Skeletal muscle satellite cell (primary cell): ENCODE measurements around the gene PWP2.
"Not testable (repeated sequence)": the region's sequence is repeated elsewhere in the genome, so short reads cannot be mapped to it uniquely, and the experiment has no call there.

Source experiments
- H3K27me3 ChIP-seq: 2 replicates; pipeline ENCODE4 v1.7.0; 2013; ENCODE audit warnings: low read length; ENCODE audit not compliant: control insufficient read depth, insufficient read depth
- H3K36me3 ChIP-seq: 2 replicates; pipeline ENCODE4 v1.7.0; 2013; ENCODE audit warnings: mild to moderate bottlenecking, control low read depth, low read length; ENCODE audit not compliant: insufficient read depth
- H3K4me1 ChIP-seq: 2 replicates; pipeline ENCODE4 v1.7.0; 2013; ENCODE audit warnings: low read length; ENCODE audit not compliant: control insufficient read depth, insufficient read depth
- H3K4me2 ChIP-seq: 2 replicates; pipeline ENCODE4 v1.7.0; 2013; ENCODE audit warnings: mild to moderate bottlenecking, low read length
- H3K4me3 ChIP-seq: 2 replicates; pipeline ENCODE4 v1.7.0; 2013; ENCODE audit warnings: low read length
- H3K9ac ChIP-seq: 2 replicates; pipeline ENCODE4 v1.7.0; 2013; ENCODE audit warnings: mild to moderate bottlenecking, low read depth, low read length, moderate library complexity
- H3K9me3 ChIP-seq: replicated peaks from 2 replicates; pipeline ENCODE4 v1.7.0; 2013; ENCODE audit warnings: mild to moderate bottlenecking, control low read depth, low read length

Gene PWP2

DNA sequence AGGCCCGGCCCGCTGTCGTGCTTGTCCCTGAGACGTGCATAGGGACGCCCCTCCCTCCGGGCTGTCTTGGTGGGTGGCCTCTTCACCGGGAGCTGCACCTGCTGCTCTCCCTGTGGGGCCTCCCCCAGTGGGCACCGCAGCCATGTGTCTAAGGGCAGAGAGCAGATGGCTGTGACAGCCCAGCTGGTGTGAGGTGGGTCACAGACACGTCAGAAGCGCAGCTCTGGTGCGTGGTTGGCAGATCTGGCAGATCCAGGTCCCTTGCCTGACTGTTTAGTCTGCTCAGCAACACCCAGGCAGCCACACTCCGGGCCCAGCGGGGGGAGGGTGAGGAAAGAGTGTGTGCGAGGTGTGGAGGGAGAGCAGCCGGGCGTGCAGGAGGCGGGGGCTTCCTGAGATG is 36.2 kb downstream of the PWP2 start:
- H3K4me1 ChIP-seq, H3K4me3 ChIP-seq, H3K36me3 ChIP-seq, H3K27me3 ChIP-seq, H3K9me3 ChIP-seq, H3K9ac ChIP-seq, H3K4me2 ChIP-seq: not testable (repeated sequence)

DNA sequence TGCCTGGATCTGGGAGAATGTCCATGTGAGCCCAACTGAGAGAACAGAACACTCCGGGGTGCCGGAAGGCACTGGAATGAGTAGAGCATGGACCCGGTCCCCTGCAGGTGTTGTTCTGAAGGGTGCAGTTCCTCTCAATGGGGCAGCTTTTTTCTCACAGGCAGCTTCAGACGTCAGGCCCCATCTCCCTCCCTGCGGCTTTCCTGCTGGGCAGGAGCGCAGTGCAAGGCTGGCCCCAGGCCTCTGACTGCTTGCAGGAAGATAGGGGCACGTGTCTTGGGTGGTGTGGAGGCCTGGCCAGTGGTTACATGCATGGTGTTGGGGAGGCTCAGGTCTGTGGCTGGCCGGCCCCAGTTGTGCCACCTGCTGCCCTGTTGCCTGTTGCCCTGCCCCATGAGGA is 36.8 kb downstream of the PWP2 start:
- not testable (repeated sequence) for H3K4me2 ChIP-seq, H3K4me1 ChIP-seq, H3K4me3 ChIP-seq

GRCh38 chr21:44144784-44145602 is 37.8 kb downstream of the PWP2 start:
- not testable (repeated sequence) for H3K4me2 ChIP-seq, H3K9me3 ChIP-seq, H3K4me1 ChIP-seq, H3K9ac ChIP-seq, H3K27me3 ChIP-seq, H3K4me3 ChIP-seq, H3K36me3 ChIP-seq

More for the DNA sequence above, 36.8 kb downstream of the PWP2 start:
- not testable (repeated sequence) for H3K9ac ChIP-seq, H3K36me3 ChIP-seq, H3K9me3 ChIP-seq, H3K27me3 ChIP-seq

DNA sequence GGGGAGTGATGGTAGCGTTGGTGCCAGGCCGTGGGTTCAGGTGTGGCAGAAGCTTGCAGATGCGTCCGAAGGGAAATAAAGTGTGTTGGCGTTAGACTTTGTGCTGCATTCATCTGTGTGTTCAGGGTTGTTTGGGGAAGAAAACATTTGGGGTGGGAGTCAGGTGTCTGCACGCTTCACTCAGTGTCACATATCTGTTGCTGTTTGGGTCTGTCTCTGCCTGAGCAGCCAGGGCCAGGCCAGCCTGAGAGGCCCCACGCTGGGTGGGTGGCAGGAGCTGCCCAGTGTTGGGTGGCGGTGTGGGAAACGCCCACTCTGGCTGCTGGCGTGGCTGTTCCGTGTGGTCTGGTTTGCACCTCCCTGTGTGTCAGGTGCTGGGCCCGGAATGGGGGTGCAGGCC is 38.4 kb downstream of the PWP2 start:
- not testable (repeated sequence) for H3K4me3 ChIP-seq, H3K4me1 ChIP-seq, H3K27me3 ChIP-seq, H3K9me3 ChIP-seq, H3K36me3 ChIP-seq, H3K4me2 ChIP-seq, H3K9ac ChIP-seq

- H3K4me2 ChIP-seq, H3K9me3 ChIP-seq, H3K27me3 ChIP-seq, H3K4me3 ChIP-seq, H3K36me3 ChIP-seq, H3K4me1 ChIP-seq, H3K9ac ChIP-seq: not testable (repeated sequence)
Observed at GRCh38 chr21:44147108-44147507, 39.9 kb downstream of the PWP2 start.

- H3K4me3 ChIP-seq, H3K4me2 ChIP-seq, H3K9me3 ChIP-seq, H3K27me3 ChIP-seq, H3K4me1 ChIP-seq, H3K36me3 ChIP-seq, H3K9ac ChIP-seq: not testable (repeated sequence)
Observed at GRCh38 chr21:44150255-44150654, 43.1 kb downstream of the PWP2 start.

DNA sequence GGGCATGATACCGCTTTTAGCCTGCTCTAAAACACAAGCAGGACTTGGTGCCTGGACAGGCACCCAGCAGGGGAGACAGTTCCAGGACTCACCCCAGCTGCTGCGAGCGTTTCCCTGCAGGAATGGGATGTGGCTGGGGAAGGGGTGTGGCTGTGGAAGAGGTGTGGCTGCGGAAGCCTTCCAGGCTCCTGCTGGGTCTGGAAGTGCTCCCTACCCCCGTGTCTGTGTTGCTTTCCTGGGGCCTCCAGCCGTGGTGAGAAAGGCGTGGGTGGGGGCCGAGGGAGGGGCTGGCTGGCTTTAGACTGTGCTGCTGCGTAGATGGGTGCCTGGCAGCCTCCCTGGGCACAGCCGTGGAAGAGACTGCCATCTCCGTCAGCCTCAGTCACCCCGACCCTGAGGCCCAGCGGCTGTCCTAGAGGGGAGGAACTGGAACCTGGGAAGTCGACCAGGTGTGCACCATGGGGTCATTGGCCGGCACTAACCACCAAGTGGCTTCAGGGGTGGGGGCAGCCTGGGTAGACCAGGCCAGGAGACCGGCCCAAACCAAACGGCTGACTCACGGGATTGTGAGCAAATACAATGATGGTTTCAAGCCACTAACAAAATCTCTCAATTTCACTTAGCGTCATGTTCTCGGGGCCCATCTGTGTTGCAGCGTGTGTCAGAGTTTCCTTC is 46.2 kb downstream of the PWP2 start:
- H3K4me1 ChIP-seq, H3K4me2 ChIP-seq, H3K36me3 ChIP-seq, H3K9ac ChIP-seq, H3K27me3 ChIP-seq, H3K9me3 ChIP-seq, H3K4me3 ChIP-seq: not testable (repeated sequence)

DNA sequence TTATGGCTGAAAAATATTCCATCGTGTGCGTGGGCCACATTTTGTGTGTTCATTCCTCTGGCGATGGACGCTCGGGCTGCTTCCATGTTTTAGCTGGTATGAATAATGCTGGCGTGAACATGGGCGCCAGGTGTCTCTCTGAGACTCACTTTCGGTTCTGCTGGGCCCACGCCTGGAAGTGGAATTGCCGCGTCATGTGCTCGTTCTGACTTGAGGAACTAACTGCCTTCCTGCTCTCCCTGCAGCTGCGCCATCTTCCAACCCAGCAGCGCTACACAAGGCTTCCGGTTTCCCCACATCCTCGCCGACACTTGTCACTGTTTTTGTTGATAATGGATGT is 46.7 kb downstream of the PWP2 start:
- not testable (repeated sequence) for H3K27me3 ChIP-seq, H3K9me3 ChIP-seq, H3K36me3 ChIP-seq, H3K9ac ChIP-seq, H3K4me2 ChIP-seq, H3K4me3 ChIP-seq, H3K4me1 ChIP-seq

GRCh38 chr21:44154816-44155230 is 47.6 kb downstream of the PWP2 start:
- H3K4me2 ChIP-seq, H3K4me3 ChIP-seq, H3K9ac ChIP-seq, H3K4me1 ChIP-seq, H3K36me3 ChIP-seq, H3K9me3 ChIP-seq, H3K27me3 ChIP-seq: not testable (repeated sequence)

DNA sequence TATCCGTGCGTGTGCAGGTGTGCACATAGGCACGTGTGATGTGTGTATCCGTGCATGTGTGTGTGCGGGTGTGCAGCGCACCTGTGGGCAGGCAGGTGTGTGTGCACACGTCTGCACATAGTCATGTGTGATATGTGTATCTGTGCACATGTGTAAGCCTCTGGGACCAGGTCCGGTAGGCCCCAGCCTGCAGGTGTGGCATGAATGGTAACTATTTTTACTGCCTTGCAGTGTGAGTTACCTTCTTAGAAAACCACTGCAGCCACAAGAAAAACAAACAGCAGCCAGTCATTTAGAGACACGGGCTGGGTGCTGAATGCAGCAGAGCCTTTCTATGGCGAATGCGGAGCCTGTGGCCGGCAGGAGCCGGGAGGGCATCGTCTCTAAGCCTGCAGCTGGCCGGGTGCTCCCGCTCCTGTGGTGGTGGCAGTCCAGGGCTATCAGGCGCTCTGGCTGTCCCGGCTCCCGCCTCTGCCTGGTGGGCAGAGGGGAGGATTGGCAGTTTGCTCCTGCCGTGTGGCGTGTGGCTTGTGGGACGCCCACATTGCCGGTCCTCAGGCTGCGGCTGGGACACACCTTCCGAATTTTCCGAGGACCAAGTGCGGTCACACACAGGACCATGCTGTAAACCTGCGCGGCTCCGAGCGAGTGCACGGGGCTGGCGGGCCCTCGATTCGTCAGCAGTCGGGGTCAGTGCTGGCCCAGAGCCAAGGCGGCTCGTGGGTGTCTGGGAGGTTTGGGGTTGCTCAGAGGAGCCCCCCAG is 48.2 kb downstream of the PWP2 start:
- H3K36me3 ChIP-seq, H3K9ac ChIP-seq, H3K4me3 ChIP-seq, H3K4me2 ChIP-seq, H3K9me3 ChIP-seq, H3K4me1 ChIP-seq, H3K27me3 ChIP-seq: not testable (repeated sequence)

DNA sequence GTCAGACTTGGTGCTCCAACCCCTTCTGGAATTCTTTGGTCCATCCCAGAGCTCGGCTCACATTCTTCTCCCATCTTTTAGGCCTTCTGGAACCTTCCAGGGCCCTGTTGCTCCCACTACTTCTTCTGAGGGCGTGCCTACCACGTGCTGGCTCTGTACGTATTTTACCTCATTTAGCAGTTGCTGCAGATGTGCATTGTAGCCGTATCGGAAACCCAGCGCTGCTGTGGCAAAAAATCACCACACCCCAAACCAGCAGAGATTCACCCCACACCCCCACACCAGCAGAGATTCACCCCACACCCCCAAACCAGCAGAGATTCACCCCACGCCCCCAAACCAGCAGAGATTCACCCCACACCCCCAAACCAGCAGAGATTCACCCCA is 48.8 kb downstream of the PWP2 start:
- not testable (repeated sequence) for H3K9ac ChIP-seq, H3K4me2 ChIP-seq, H3K9me3 ChIP-seq, H3K4me1 ChIP-seq, H3K36me3 ChIP-seq, H3K27me3 ChIP-seq, H3K4me3 ChIP-seq
